GM23338 (cell line): ENCODE data around the gene GBE1. TPM values are rescaled to one million over a fixed set of nuclear protein-coding genes. Genes with fewer than 3 reads are reported as not detected.

ENCODE experiments used
- ATAC-seq: fragments of 200-7000 bp; cut with Tn5 transposase; 3 replicates; pipeline ENCODE4 v1.9.1; 2020
- DNase-seq: peaks from one replicate; pipeline ENCODE4 v3.0.0-alpha.2; 2015; ENCODE audit warnings: low spot score
- H2AFZ ChIP-seq: fragments of 200-600 bp; sonication (generic); 2 replicates; pipeline ENCODE4 v1.8.0; 2016; ENCODE audit warnings: antibody characterized with exemption, mild to moderate bottlenecking, moderate library complexity
- H3F3A ChIP-seq: fragments of 200-600 bp; sonication (generic); replicated peaks from 2 replicates; pipeline ENCODE4 v1.8.0; 2017; ENCODE audit warnings: antibody characterized with exemption, mixed run types, low read depth
- H3K27ac ChIP-seq: fragments of 200-600 bp; sonication (generic); 2 replicates; pipeline ENCODE4 v1.6.1; 2016; ENCODE audit warnings: low read depth
- H3K27me3 ChIP-seq: fragments of 200-600 bp; sonication (generic); 2 replicates; pipeline ENCODE4 v1.8.0; 2016; ENCODE audit warnings: mild to moderate bottlenecking, mixed run types, moderate library complexity; ENCODE audit not compliant: insufficient read depth
- H3K36me3 ChIP-seq: fragments of 200-600 bp; sonication (generic); 2 replicates; pipeline ENCODE4 v1.8.0; 2016; ENCODE audit warnings: mild to moderate bottlenecking; ENCODE audit not compliant: insufficient read depth
- H3K4me1 ChIP-seq: fragments of 200-600 bp; sonication (generic); 2 replicates; pipeline ENCODE4 v1.8.0; 2016; ENCODE audit warnings: mild to moderate bottlenecking, moderate library complexity; ENCODE audit not compliant: insufficient read depth
- H3K4me2 ChIP-seq: fragments of 200-600 bp; sonication (generic); 2 replicates; pipeline ENCODE4 v1.7.1; 2017; ENCODE audit warnings: mixed run types
- H3K4me3 ChIP-seq: fragments of 200-600 bp; sonication (generic); 2 replicates; pipeline ENCODE4 v1.6.1; 2016; ENCODE audit warnings: mixed run types
- H3K79me2 ChIP-seq: fragments of 200-600 bp; sonication (generic); replicated peaks from 2 replicates; pipeline ENCODE4 v1.8.0; 2017; ENCODE audit warnings: mild to moderate bottlenecking; ENCODE audit not compliant: insufficient read depth
- H3K9me2 ChIP-seq: fragments of 200-600 bp; sonication (generic); 2 replicates; pipeline ENCODE4 v1.8.0; 2017; ENCODE audit not compliant: insufficient read depth
- H4K20me1 ChIP-seq: fragments of 200-600 bp; sonication (generic); replicated peaks from 2 replicates; pipeline ENCODE4 v1.8.0; 2017; ENCODE audit warnings: mild to moderate bottlenecking; ENCODE audit not compliant: insufficient read depth
- H3K27ac Mint-ChIP-seq: 2 replicates; pipeline ENCODE4 v1.8.0; 2020; ENCODE audit warnings: inconsistent platforms, mild to moderate bottlenecking, moderate library complexity, mixed read lengths
- H3K27me3 Mint-ChIP-seq: 3 replicates; pipeline ENCODE4 v1.8.0; 2022; ENCODE audit warnings: low read depth, mild to moderate bottlenecking, moderate library complexity, mixed read lengths, inconsistent platforms; ENCODE audit not compliant: insufficient read depth, poor library complexity
- H3K36me3 Mint-ChIP-seq: 3 replicates; pipeline ENCODE4 v1.8.0; 2021; ENCODE audit warnings: low read depth, mild to moderate bottlenecking, inconsistent platforms, moderate library complexity, mixed read lengths
- H3K4me1 Mint-ChIP-seq: 3 replicates; pipeline ENCODE4 v1.8.0; 2020; ENCODE audit warnings: mild to moderate bottlenecking, inconsistent platforms, mixed read lengths
- H3K4me3 Mint-ChIP-seq: 3 replicates; pipeline ENCODE4 v1.8.0; 2021; ENCODE audit warnings: moderate library complexity, mild to moderate bottlenecking, inconsistent platforms, mixed read lengths
- H3K9me3 Mint-ChIP-seq: 3 replicates; pipeline ENCODE4 v1.8.0; 2020; ENCODE audit warnings: moderate library complexity, mild to moderate bottlenecking, inconsistent platforms, mixed read lengths
- EZH2 ChIP-seq: fragments of 200-600 bp; sonication (generic); IDR thresholded peaks from one replicate; pipeline ENCODE4 v1.8.0; 2017; ENCODE audit warnings: antibody characterized with exemption, mild to moderate bottlenecking, low read depth; ENCODE audit not compliant: unreplicated experiment
- EZH2phosphoT487 ChIP-seq: fragments of 200-600 bp; sonication (generic); IDR thresholded peaks from one replicate; pipeline ENCODE4 v1.8.1; 2018; ENCODE audit warnings: antibody characterized with exemption; ENCODE audit not compliant: unreplicated experiment
- POLR2AphosphoS5 ChIP-seq: IDR thresholded peaks from 2 replicates; pipeline ENCODE4 v1.6.1; 2016; ENCODE audit warnings: antibody characterized with exemption, low read depth
- polyA plus RNA-seq: library from polyadenylated mRNA; unstranded; fragments of >200 nt; fragmentation: Nextera tagmentation; extraction: Ambion mirVana; gene quantifications from 2 replicates; pipeline ENCODE4 v1.2.1, GENCODE V29; 2016
- total RNA-seq: library from RNA; depleted of rRNA; stranded (reverse); fragments of >200 nt; shearing (Covaris generic); gene quantifications from 2 replicates; pipeline ENCODE4 v1.2.3, GENCODE V29; 2014
- TF ChIP-seq, protein P1 (sequence below): fragments of 250-450 bp; sonication (Bioruptor Pico); IDR thresholded peaks from 2 replicates; pipeline ENCODE4 v1.5.0; 2020; ENCODE audit warnings: mild to moderate bottlenecking, moderate library complexity
- TF ChIP-seq, protein P2 (sequence below), 2 experiments: fragments of 200-600 bp in 1 of 2; sonication (generic) in 1 of 2; conservative IDR thresholded peaks; 2 replicates each; pipeline versions ENCODE4 v1.5.1 to v1.6.1; 2016 to 2017; ENCODE audit warnings: antibody characterized with exemption in 2 of 2, low read depth in 2 of 2, mild to moderate bottlenecking in 2 of 2, moderate library complexity in 1 of 2

GBE1 gene
- total and polyA plus RNA-seq, 2 experiments from 2014 or later, result 6.4 to 12.2 TPM

GRCh38 chr3:81554801-81555200, 206.6 kb downstream of the GBE1 start:
- Mint-ChIP-seq H3K9me3 (peaks cover 5% of the 10 kb centered on the region; the same call in 1 of the 3 replicates), H3K27me3 (no peaks in the 10 kb centered on the region), H3K36me3 (peaks cover 5% of the 10 kb centered on the region; the same call in 1 of the 3 replicates), H3K4me3 (no peak overlapping the region), H3K4me1 (peaks cover 16% of the 10 kb centered on the region), H3K27ac (no peak overlapping the region)
- no peak overlapping the region for H3K4me3 ChIP-seq
- DNase-seq, result peak; percentile 4
- no peaks in the 10 kb centered on the region for H3K79me2 ChIP-seq
- H3K36me3 ChIP-seq, result 0 out of 2 replicates have a peak, but pooled peaks cover 2% of the 10 kb centered on the region
- peaks cover 5% of the 10 kb centered on the region; the same call in 1 of the 2 replicates for H3K4me1 ChIP-seq
- H3K27ac ChIP-seq, result no peak overlapping the region
- H3K27me3 ChIP-seq, result no peaks in the 10 kb centered on the region
- no peak overlapping the region for H3K4me2 ChIP-seq
- no peak; the same call in 2 of the 3 replicates for ATAC-seq
- TF ChIP-seq EZH2, result no peak
- TF ChIP-seq EZH2phosphoT487, result no peak
- no peak for TF ChIP-seq POLR2AphosphoS5
- TF ChIP-seq, protein P1, sequence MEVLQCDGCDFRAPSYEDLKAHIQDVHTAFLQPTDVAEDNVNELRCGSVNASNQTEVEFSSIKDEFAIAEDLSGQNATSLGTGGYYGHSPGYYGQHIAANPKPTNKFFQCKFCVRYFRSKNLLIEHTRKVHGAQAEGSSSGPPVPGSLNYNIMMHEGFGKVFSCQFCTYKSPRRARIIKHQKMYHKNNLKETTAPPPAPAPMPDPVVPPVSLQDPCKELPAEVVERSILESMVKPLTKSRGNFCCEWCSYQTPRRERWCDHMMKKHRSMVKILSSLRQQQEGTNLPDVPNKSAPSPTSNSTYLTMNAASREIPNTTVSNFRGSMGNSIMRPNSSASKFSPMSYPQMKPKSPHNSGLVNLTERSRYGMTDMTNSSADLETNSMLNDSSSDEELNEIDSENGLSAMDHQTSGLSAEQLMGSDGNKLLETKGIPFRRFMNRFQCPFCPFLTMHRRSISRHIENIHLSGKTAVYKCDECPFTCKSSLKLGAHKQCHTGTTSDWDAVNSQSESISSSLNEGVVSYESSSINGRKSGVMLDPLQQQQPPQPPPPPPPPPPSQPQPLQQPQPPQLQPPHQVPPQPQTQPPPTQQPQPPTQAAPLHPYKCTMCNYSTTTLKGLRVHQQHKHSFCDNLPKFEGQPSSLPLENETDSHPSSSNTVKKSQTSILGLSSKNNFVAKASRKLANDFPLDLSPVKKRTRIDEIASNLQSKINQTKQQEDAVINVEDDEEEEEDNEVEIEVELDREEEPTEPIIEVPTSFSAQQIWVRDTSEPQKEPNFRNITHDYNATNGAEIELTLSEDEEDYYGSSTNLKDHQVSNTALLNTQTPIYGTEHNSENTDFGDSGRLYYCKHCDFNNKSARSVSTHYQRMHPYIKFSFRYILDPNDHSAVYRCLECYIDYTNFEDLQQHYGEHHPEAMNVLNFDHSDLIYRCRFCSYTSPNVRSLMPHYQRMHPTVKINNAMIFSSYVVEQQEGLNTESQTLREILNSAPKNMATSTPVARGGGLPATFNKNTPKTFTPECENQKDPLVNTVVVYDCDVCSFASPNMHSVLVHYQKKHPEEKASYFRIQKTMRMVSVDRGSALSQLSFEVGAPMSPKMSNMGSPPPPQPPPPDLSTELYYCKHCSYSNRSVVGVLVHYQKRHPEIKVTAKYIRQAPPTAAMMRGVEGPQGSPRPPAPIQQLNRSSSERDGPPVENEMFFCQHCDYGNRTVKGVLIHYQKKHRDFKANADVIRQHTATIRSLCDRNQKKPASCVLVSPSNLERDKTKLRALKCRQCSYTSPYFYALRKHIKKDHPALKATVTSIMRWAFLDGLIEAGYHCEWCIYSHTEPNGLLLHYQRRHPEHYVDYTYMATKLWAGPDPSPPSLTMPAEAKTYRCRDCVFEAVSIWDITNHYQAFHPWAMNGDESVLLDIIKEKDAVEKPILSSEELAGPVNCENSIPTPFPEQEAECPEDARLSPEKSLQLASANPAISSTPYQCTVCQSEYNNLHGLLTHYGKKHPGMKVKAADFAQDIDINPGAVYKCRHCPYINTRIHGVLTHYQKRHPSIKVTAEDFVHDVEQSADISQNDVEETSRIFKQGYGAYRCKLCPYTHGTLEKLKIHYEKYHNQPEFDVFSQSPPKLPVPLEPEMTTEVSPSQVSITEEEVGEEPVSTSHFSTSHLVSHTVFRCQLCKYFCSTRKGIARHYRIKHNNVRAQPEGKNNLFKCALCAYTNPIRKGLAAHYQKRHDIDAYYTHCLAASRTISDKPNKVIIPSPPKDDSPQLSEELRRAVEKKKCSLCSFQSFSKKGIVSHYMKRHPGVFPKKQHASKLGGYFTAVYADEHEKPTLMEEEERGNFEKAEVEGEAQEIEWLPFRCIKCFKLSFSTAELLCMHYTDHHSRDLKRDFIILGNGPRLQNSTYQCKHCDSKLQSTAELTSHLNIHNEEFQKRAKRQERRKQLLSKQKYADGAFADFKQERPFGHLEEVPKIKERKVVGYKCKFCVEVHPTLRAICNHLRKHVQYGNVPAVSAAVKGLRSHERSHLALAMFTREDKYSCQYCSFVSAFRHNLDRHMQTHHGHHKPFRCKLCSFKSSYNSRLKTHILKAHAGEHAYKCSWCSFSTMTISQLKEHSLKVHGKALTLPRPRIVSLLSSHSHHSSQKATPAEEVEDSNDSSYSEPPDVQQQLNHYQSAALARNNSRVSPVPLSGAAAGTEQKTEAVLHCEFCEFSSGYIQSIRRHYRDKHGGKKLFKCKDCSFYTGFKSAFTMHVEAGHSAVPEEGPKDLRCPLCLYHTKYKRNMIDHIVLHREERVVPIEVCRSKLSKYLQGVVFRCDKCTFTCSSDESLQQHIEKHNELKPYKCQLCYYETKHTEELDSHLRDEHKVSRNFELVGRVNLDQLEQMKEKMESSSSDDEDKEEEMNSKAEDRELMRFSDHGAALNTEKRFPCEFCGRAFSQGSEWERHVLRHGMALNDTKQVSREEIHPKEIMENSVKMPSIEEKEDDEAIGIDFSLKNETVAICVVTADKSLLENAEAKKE (CRISPR knock-in tag), result no peak
- TF ChIP-seq, protein P2, sequence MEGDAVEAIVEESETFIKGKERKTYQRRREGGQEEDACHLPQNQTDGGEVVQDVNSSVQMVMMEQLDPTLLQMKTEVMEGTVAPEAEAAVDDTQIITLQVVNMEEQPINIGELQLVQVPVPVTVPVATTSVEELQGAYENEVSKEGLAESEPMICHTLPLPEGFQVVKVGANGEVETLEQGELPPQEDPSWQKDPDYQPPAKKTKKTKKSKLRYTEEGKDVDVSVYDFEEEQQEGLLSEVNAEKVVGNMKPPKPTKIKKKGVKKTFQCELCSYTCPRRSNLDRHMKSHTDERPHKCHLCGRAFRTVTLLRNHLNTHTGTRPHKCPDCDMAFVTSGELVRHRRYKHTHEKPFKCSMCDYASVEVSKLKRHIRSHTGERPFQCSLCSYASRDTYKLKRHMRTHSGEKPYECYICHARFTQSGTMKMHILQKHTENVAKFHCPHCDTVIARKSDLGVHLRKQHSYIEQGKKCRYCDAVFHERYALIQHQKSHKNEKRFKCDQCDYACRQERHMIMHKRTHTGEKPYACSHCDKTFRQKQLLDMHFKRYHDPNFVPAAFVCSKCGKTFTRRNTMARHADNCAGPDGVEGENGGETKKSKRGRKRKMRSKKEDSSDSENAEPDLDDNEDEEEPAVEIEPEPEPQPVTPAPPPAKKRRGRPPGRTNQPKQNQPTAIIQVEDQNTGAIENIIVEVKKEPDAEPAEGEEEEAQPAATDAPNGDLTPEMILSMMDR (conservative IDR thresholded peaks at IDR 0.05; ENCODE audit: low read depth in 2 of 2), result no peak
- no peak overlapping the region for H2AFZ ChIP-seq
- H4K20me1 ChIP-seq, result no peaks in the 10 kb centered on the region
- H3K9me2 ChIP-seq, result no peaks in the 10 kb centered on the region; the same call in 1 of the 2 replicates
- H3F3A ChIP-seq, result no peaks in the 10 kb centered on the region
